IMR-90 (cell line): ENCODE data around the gene VPS33B. TPM values are rescaled to one million over a fixed set of nuclear protein-coding genes. Genes with fewer than 3 reads are reported as not detected.

Source experiments
- ATAC-seq: fragments of 200-7000 bp; cut with Tn5 transposase; 2 replicates; pipeline ENCODE4 v1.9.1; 2020; ENCODE audit warnings: low read depth, mild to moderate bottlenecking, moderate library complexity
- BruUV-seq: library from RNA; stranded (reverse); fragments of 400-500 nt; replicated peaks from 2 replicates; lab custom pipeline; 2021; lab: Mats Ljungman, UMichigan
- CTCF ChIA-PET: fragments of 300-600 bp; formaldehyde crosslinking; extraction: SDS; loops from one replicate; lab custom pipeline; 2021; ENCODE audit warnings: antibody characterized with exemption; lab: Yijun Ruan, JAX
- POLR2A ChIA-PET: fragments of 300-600 bp; sonication (Branson Sonifier 250); formaldehyde crosslinking; loops from one replicate; lab custom pipeline; 2022; ENCODE audit warnings: antibody characterized with exemption; ENCODE audit not compliant: unreplicated experiment; lab: Charles Lee
- DNase-seq: peaks from one replicate; pipeline ENCODE4 v3.0.0; 2013
- H2AFZ ChIP-seq: replicated peaks from 2 replicates; pipeline ENCODE3; 2013; ENCODE audit warnings: low read length, mild to moderate bottlenecking; ENCODE audit not compliant: poor library complexity
- H2AK5ac ChIP-seq: 2 replicates; pipeline ENCODE4 v1.6.1; 2013; ENCODE audit warnings: low read depth, low read length, inconsistent platforms
- H2AK9ac ChIP-seq: replicated peaks from 2 replicates; pipeline ENCODE3; 2013; ENCODE audit warnings: mild to moderate bottlenecking, low read depth, low read length, moderate library complexity; ENCODE audit not compliant: poor library complexity
- H2BK120ac ChIP-seq: 2 replicates; pipeline ENCODE4 v1.6.1; 2013; ENCODE audit warnings: low read depth, low read length, inconsistent platforms
- H2BK15ac ChIP-seq: 3 replicates; pipeline ENCODE4 v1.6.1; 2013; ENCODE audit warnings: low read depth, low read length, inconsistent platforms
- H2BK20ac ChIP-seq: 2 replicates; pipeline ENCODE4 v1.6.1; 2013; ENCODE audit warnings: low read depth, mild to moderate bottlenecking, inconsistent platforms, low read length, moderate library complexity
- H2BK5ac ChIP-seq: 2 replicates; pipeline ENCODE4 v1.6.1; 2013; ENCODE audit warnings: mild to moderate bottlenecking, low read depth, low read length, inconsistent platforms; ENCODE audit not compliant: poor library complexity, severe bottlenecking
- H3K14ac ChIP-seq: replicated peaks from 2 replicates; pipeline ENCODE4 v1.6.1; 2013; ENCODE audit warnings: low read depth, low read length, inconsistent platforms
- H3K18ac ChIP-seq: 2 replicates; pipeline ENCODE4 v1.6.1; 2013; ENCODE audit warnings: low read depth, low read length, control low read depth
- H3K23ac ChIP-seq: 2 replicates; pipeline ENCODE4 v1.6.1; 2013; ENCODE audit warnings: low read depth, low read length, inconsistent platforms
- H3K27ac ChIP-seq: 2 replicates; pipeline ENCODE4 v1.5.1; 2013; ENCODE audit warnings: mild to moderate bottlenecking, control low read depth, low read length; ENCODE audit not compliant: insufficient read depth
- H3K27me3 ChIP-seq: 2 replicates; pipeline ENCODE4 v1.6.1; 2013; ENCODE audit warnings: low read length; ENCODE audit not compliant: control insufficient read depth, insufficient read depth
- H3K36me3 ChIP-seq: 2 replicates; pipeline ENCODE4 v1.6.1; 2013; ENCODE audit warnings: low read length, mixed read lengths; ENCODE audit not compliant: control insufficient read depth, insufficient read depth
- H3K4ac ChIP-seq: 2 replicates; pipeline ENCODE4 v1.6.1; 2013; ENCODE audit warnings: low read depth, low read length, inconsistent platforms
- H3K4me1 ChIP-seq: 2 replicates; pipeline ENCODE4 v1.6.1; 2013; ENCODE audit warnings: low read length, mixed read lengths; ENCODE audit not compliant: control insufficient read depth, insufficient read depth
- H3K4me2 ChIP-seq: 2 replicates; pipeline ENCODE4 v1.6.1; 2013; ENCODE audit warnings: low read depth, mild to moderate bottlenecking, control low read depth, low read length, moderate library complexity
- H3K4me3 ChIP-seq: 2 replicates; pipeline ENCODE4 v1.5.1; 2013; ENCODE audit warnings: low read depth, mild to moderate bottlenecking, control low read depth, low read length, moderate library complexity; ENCODE audit not compliant: insufficient read depth
- H3K56ac ChIP-seq: 2 replicates; pipeline ENCODE4 v1.6.1; 2013; ENCODE audit warnings: low read length, inconsistent platforms; ENCODE audit not compliant: insufficient read depth; ENCODE audit errors: extremely low read depth
- H3K79me1 ChIP-seq, 2 experiments: 2 replicates each; pipeline ENCODE4 v1.6.1; 2013; ENCODE audit warnings: low read length in 2 of 2, inconsistent platforms in 1 of 2, low read depth in 1 of 2
- H3K9ac ChIP-seq: 2 replicates; pipeline ENCODE4 v1.6.1; 2013; ENCODE audit warnings: low read depth, low read length, control low read depth
- H3K9me1 ChIP-seq: 2 replicates; pipeline ENCODE4 v1.6.1; 2013; ENCODE audit warnings: low read length, inconsistent platforms; ENCODE audit not compliant: insufficient read depth
- H3K9me3 ChIP-seq: 2 replicates; pipeline ENCODE4 v1.6.1; 2013; ENCODE audit warnings: low read length; ENCODE audit not compliant: control insufficient read depth, insufficient read depth
- H4K20me1 ChIP-seq: 2 replicates; pipeline ENCODE4 v1.6.1; 2013; ENCODE audit warnings: low read length, inconsistent platforms; ENCODE audit not compliant: insufficient read depth
- H4K5ac ChIP-seq: 2 replicates; pipeline ENCODE4 v1.6.1; 2013; ENCODE audit warnings: mild to moderate bottlenecking, low read depth, low read length, control low read depth
- H4K8ac ChIP-seq, 2 experiments: 2 replicates each; pipeline ENCODE4 v1.6.1; 2013; ENCODE audit warnings: low read depth in 2 of 2, low read length in 2 of 2, control low read depth in 1 of 2, inconsistent platforms in 1 of 2
- H4K91ac ChIP-seq: 2 replicates; pipeline ENCODE4 v1.6.1; 2013; ENCODE audit warnings: low read depth, low read length, inconsistent platforms; ENCODE audit not compliant: insufficient read depth
- CEBPB ChIP-seq: IDR thresholded peaks from 2 replicates; pipeline ENCODE4 v1.6.1; 2012; ENCODE audit warnings: low read depth, low read length, improper control_type of control experiment
- MAFK ChIP-seq: IDR thresholded peaks from 2 replicates; pipeline ENCODE4 v1.6.1; 2012; ENCODE audit warnings: low read depth, low read length, improper control_type of control experiment
- NFE2L2 ChIP-seq: fragments of 150-350 bp; IDR thresholded peaks from 2 replicates; pipeline ENCODE4 v1.6.1; 2016; ENCODE audit warnings: low read depth, mild to moderate bottlenecking, low read length
- WGBS, 2 experiments: methylation state at CpG; one replicate each; pipeline versions ENCODE4 v1.1.5 to v1.1.7; 2013; ENCODE audit warnings: missing lambda C conversion rate in 2 of 2; ENCODE audit not compliant: insufficient read length in 1 of 2; ENCODE audit errors: extremely low coverage in 2 of 2; 5-methylcytosine and 5-hydroxymethylcytosine counted together
- dilution Hi-C: fragments of 300-500 bp; cut with HindIII; formaldehyde crosslinking; loops from one replicate; pipeline ENCODE4 v1.14.3; 2018; ENCODE audit warnings: low sequenced_read_pairs; ENCODE audit not compliant: unreplicated experiment
- in situ Hi-C: fragments of 300-500 bp; cut with MboI; formaldehyde crosslinking; loops from 3 replicates; pipeline ENCODE4 v1.14.3; 2019; ENCODE audit warnings: low sequenced_read_pairs, inconsistent platforms, mixed read lengths
- intact Hi-C: fragments of 100-400 bp; cut with micrococcal nuclease; formaldehyde crosslinking; loops from 2 replicates; pipeline ENCODE4 v1.10.0; 2022
- polyA plus RNA-seq, 3 experiments: library from polyadenylated mRNA; depleted of rRNA; stranded (reverse); fragments of >200 nt; gene quantifications; 2 replicates each; pipeline ENCODE4 v1.2.3, GENCODE V29; 2012; ENCODE audit warnings: low replicate concordance in 1 of 3
- total RNA-seq: library from RNA; depleted of rRNA; stranded (reverse); fragments of >200 nt; gene quantifications from 2 replicates; pipeline ENCODE4 v1.2.3, GENCODE V29; 2012
- TF ChIP-seq, protein P1 (sequence below): conservative IDR thresholded peaks from 2 replicates; pipeline ENCODE4 v1.5.1; 2012; ENCODE audit warnings: mild to moderate bottlenecking, low read depth, low read length, improper control_type of control experiment

Gene VPS33B
- total and polyA plus RNA-seq, 2 of the 4 experiments (the other 2 are of a cell fraction) = 9.0 to 11.3 TPM

DNA sequence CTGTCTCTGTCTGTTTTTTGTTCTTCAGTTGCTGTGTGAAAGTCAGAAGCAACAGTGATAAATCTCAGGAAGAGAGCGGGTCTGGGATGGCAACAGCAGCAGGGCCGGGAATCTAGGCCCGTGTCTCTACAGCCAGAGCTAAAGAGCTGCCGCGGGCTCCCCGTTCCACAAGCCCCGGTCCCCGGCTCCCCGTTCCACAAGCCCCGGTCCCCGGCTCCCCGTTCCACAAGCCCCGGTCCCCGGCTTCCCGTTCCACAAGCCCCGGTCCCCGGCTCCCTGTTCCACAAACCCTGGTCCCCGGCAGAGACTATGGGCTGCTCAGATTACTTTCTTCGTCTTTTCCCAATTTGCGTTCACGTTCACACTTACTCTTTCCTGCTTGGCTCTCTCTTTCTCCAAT, 48.2 kb downstream of the VPS33B start:
- in situ Hi-C loops = no loop called here
- no peak overlapping the region for H2BK15ac ChIP-seq
- no peak overlapping the region for H2AK5ac ChIP-seq
- peaks cover 11 to 16% of the 10 kb centered on the region in 2 experiments; a peak in 3 of 4 replicates for H3K79me1 ChIP-seq
- no peak overlapping the region for H2BK5ac ChIP-seq
- no peaks in the 10 kb centered on the region for H3K9me3 ChIP-seq
- H2AK9ac ChIP-seq = no peak overlapping the region
- H3K27ac ChIP-seq = no peak overlapping the region
- TF ChIP-seq, protein P1, sequence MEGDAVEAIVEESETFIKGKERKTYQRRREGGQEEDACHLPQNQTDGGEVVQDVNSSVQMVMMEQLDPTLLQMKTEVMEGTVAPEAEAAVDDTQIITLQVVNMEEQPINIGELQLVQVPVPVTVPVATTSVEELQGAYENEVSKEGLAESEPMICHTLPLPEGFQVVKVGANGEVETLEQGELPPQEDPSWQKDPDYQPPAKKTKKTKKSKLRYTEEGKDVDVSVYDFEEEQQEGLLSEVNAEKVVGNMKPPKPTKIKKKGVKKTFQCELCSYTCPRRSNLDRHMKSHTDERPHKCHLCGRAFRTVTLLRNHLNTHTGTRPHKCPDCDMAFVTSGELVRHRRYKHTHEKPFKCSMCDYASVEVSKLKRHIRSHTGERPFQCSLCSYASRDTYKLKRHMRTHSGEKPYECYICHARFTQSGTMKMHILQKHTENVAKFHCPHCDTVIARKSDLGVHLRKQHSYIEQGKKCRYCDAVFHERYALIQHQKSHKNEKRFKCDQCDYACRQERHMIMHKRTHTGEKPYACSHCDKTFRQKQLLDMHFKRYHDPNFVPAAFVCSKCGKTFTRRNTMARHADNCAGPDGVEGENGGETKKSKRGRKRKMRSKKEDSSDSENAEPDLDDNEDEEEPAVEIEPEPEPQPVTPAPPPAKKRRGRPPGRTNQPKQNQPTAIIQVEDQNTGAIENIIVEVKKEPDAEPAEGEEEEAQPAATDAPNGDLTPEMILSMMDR = no peak
- TF ChIP-seq MAFK (no peak), NFE2L2 (no peak), CEBPB (no peak)
- no peak overlapping the region for H4K5ac ChIP-seq
- no peak overlapping the region for H2AFZ ChIP-seq
- no peak overlapping the region for H3K23ac ChIP-seq
- no peaks in the 10 kb centered on the region for H4K20me1 ChIP-seq
- no peak overlapping the region for H3K14ac ChIP-seq
- H3K4me3 ChIP-seq = no peak overlapping the region
- H3K27me3 ChIP-seq = no peaks in the 10 kb centered on the region
- dilution Hi-C loops = no loop called here
- ChIA-PET CTCF (no interaction called here), POLR2A (no interaction called here)
- no peak overlapping the region for H4K91ac ChIP-seq
- no peak for DNase-seq
- no peak overlapping the region for H3K9ac ChIP-seq
- peaks cover 29% of the 10 kb centered on the region for H3K36me3 ChIP-seq
- H4K8ac ChIP-seq = no peak overlapping the region
- intact Hi-C loops = no loop called here
- 0 out of 2 replicates have a peak, but pooled peaks cover 5% of the 10 kb centered on the region for H3K9me1 ChIP-seq
- H3K4ac ChIP-seq = no peak overlapping the region
- no TSS peak for BruUV-seq
- no peak overlapping the region for H3K56ac ChIP-seq
- no peak overlapping the region for H3K18ac ChIP-seq
- 98% methylated on average over 20 of the region's 21 CpGs; no CpG with 5 or more reads in 1 of the 2 experiments for WGBS, 2 experiments
- no peak for ATAC-seq
- no peak overlapping the region for H2BK20ac ChIP-seq
- no peaks in the 10 kb centered on the region for H3K4me1 ChIP-seq
- no peak overlapping the region for H2BK120ac ChIP-seq
- no peak overlapping the region for H3K4me2 ChIP-seq
